ENCODE measurements around the gene CSPG4. TPM values are rescaled to one million over a fixed set of nuclear protein-coding genes. Genes with fewer than 3 reads are reported as not detected.

The CSPG4 gene
- total and polyA plus RNA-seq, 9 of the 15 experiments (the other 6 are each of a cell fraction or from before 2014, with no cell fraction given): under 0.01 to 0.07 (median 0.04) TPM; not detected in 5

DNA sequence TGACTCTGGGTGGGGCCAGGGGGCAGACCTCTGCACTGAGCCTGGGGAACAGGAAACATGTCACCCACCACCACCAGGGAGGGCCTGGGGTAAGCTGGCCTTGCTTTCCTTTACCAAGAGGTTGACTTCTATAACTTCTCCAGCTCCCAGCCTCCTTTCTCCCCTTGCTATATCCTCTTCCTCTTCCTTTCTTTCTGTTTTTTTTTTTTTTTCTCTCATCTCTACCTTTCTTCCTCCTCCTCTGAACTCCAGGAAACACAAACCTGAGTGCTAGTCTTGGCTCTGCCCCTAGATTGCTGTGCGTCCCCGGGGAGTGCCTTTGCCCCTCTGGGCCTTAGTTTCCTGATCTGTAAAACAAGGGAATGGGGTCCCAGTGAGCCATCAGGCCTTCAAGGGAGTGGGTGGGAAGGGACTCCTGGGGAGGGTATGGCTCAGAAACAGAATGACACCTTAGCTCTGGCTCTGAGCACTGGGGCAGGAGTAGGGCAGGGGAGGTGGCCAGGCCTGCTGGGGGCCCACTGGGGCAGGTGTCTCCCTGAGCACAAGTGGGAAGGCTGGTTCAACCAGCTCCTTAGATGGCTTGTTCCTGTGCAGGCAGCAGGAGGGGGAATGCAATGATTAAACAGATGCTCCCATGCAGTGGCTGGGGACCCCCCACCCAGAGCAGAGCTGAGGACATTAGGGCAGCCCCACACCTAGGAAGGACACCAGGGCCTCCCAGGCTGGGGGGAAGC lies 60.7 kb downstream of the CSPG4 start:
- no peak for DNase-seq (ENCODE audit: extremely low read depth in 1 of 4, low spot score in 3 of 4)
- Histone ChIP-seq H3K27ac (ENCODE audit: extremely low read depth, low read depth, low read length) (peak overlapping the region; percentile 79), H3K9me1 (ENCODE audit: control insufficient read depth, insufficient read depth, low read length) (no peaks in the 10 kb centered on the region), H3K4me3 (peak overlapping the region; percentile 30), H2AFZ (ENCODE audit: low read depth, low read length) (no peak overlapping the region), H3K9ac (ENCODE audit: insufficient read depth in 1 of 2, low read depth in 2 of 2, low read length in 2 of 2) (peak overlapping the region; percentile 60 to 97), H3K79me2 (ENCODE audit: control insufficient read depth, insufficient read depth, low read length) (peaks cover 73% of the 10 kb centered on the region), H3K4me2 (ENCODE audit: insufficient read depth, low read length) (peak overlapping the region; percentile 96), H3K36me3 (ENCODE audit: control insufficient read depth, insufficient read depth, low read length) (peaks cover 25% of the 10 kb centered on the region), H3K27me3 (ENCODE audit: control insufficient read depth in 2 of 2, insufficient read depth in 2 of 2, low read length in 2 of 2) (no peaks in the 10 kb centered on the region), H3K4me1 (replicated peaks in 1 of 2; ENCODE audit: control insufficient read depth in 2 of 2, insufficient read depth in 2 of 2, low read length in 2 of 2) (peaks cover 41 to 68% of the 10 kb centered on the region in 2 experiments), H4K20me1 (replicated peaks; ENCODE audit: control insufficient read depth, insufficient read depth, low read length) (0 out of 2 replicates have a peak, but pooled peaks cover 4% of the 10 kb centered on the region), H3K9me3 (replicated peaks; ENCODE audit: control insufficient read depth, insufficient read depth, low read depth, low read length) (no peaks in the 10 kb centered on the region)
- intact Hi-C loops (cut with micrococcal nuclease) (no loop called here), in situ Hi-C loops (cut with MboI) (no loop called here)
- POLR2A ChIA-PET: interaction anchor here (0.6 to 4.3 kb wide), 8 partner anchors 9 to 694 kb away, joined by 3 to 20 read pairs (median 4); partner anchors contain the start of genes IMP3 and SNUPN
- CTCF ChIA-PET (ENCODE audit: low intra/inter-chr PET ratio): no interaction called here
- WGBS (ENCODE audit: insufficient coverage, low coverage, missing lambda C conversion rate): 21% methylated on average over 2 of the region's 2 CpGs
- FAIRE-seq: peak; percentile 61
- ATAC-seq: no peak
- no TSS peak for BruUV-seq (replicated peaks)
- peak; percentile 82 for TF ChIP-seq HDGF (IDR thresholded peaks at IDR 0.05)
- TF ChIP-seq, protein P1, sequence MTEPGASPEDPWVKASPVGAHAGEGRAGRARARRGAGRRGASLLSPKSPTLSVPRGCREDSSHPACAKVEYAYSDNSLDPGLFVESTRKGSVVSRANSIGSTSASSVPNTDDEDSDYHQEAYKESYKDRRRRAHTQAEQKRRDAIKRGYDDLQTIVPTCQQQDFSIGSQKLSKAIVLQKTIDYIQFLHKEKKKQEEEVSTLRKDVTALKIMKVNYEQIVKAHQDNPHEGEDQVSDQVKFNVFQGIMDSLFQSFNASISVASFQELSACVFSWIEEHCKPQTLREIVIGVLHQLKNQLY (CRISPR knock-in tag; conservative IDR thresholded peaks at IDR 0.05): peak in 1 of 2 experiments; percentile 50; a peak in 1 of 4 replicates
- TF ChIP-seq NCOA4 (IDR thresholded peaks at IDR 0.05; ENCODE audit: partially characterized antibody): peak; percentile 31
- no peak for TF ChIP-seq HCFC1 (IDR thresholded peaks at IDR 0.05; ENCODE audit: low read depth, low read length)
- TF ChIP-seq ZNF384 (IDR thresholded peaks at IDR 0.05; ENCODE audit: low read depth, low read length): peak; percentile 10; the same call in 1 of the 2 replicates
- TF ChIP-seq ZNF644 (tag; IDR thresholded peaks at IDR 0.05; ENCODE audit: low read depth): no peak
- TF ChIP-seq MEF2A (IDR thresholded peaks at IDR 0.05; ENCODE audit: control insufficient read depth, low read depth, low read length): no peak
- peak in 1 of 2 experiments; percentile 19; a peak in 1 of 4 replicates for TF ChIP-seq RCOR1 (IDR thresholded peaks at IDR 0.05; ENCODE audit: borderline replicate concordance in 1 of 2, low read depth in 2 of 2, low read length in 2 of 2)
- no peak for TF ChIP-seq SOX6 (IDR thresholded peaks at IDR 0.05)
- TF ChIP-seq POLR2B (IDR thresholded peaks at IDR 0.05; ENCODE audit: low read depth, partially characterized antibody): no peak
- TF ChIP-seq, protein P2, sequence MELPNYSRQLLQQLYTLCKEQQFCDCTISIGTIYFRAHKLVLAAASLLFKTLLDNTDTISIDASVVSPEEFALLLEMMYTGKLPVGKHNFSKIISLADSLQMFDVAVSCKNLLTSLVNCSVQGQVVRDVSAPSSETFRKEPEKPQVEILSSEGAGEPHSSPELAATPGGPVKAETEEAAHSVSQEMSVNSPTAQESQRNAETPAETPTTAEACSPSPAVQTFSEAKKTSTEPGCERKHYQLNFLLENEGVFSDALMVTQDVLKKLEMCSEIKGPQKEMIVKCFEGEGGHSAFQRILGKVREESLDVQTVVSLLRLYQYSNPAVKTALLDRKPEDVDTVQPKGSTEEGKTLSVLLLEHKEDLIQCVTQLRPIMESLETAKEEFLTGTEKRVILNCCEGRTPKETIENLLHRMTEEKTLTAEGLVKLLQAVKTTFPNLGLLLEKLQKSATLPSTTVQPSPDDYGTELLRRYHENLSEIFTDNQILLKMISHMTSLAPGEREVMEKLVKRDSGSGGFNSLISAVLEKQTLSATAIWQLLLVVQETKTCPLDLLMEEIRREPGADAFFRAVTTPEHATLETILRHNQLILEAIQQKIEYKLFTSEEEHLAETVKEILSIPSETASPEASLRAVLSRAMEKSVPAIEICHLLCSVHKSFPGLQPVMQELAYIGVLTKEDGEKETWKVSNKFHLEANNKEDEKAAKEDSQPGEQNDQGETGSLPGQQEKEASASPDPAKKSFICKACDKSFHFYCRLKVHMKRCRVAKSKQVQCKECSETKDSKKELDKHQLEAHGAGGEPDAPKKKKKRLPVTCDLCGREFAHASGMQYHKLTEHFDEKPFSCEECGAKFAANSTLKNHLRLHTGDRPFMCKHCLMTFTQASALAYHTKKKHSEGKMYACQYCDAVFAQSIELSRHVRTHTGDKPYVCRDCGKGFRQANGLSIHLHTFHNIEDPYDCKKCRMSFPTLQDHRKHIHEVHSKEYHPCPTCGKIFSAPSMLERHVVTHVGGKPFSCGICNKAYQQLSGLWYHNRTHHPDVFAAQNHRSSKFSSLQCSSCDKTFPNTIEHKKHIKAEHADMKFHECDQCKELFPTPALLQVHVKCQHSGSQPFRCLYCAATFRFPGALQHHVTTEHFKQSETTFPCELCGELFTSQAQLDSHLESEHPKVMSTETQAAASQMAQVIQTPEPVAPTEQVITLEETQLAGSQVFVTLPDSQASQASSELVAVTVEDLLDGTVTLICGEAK (IDR thresholded peaks at IDR 0.05): peak; percentile 42; the same call in 1 of the 2 replicates
- TF ChIP-seq, protein P2 (CRISPR knock-in tag; IDR thresholded peaks at IDR 0.05): no peak
- TF ChIP-seq ZFP36 (IDR thresholded peaks at IDR 0.05; ENCODE audit: low read depth, low read length, partially characterized antibody): peak; percentile 69
